Measurements from ENCODE around the gene ACTG1.

ACTG1 gene

DNA sequence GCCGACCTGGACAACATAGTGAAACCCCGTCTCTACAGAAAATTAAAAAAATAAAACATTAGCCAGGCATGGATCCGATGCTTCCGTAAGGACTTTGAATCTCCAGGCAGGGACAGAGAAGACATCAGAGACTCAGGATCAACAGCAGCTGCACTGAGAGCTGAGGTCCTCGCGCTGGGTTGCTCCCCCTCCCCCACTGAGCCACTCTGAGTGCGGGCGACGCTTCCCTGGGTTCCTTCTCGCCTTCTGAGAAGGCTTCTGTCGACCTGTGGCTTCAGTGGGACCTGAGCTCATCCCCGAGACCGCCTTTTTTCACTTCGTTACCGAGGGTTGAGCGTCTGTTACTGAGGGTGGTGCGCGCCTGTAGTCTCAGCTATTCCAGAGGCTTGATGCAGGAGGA is 20.4 kb downstream of the ACTG1 start:
- no peak for DNase-seq

DNA sequence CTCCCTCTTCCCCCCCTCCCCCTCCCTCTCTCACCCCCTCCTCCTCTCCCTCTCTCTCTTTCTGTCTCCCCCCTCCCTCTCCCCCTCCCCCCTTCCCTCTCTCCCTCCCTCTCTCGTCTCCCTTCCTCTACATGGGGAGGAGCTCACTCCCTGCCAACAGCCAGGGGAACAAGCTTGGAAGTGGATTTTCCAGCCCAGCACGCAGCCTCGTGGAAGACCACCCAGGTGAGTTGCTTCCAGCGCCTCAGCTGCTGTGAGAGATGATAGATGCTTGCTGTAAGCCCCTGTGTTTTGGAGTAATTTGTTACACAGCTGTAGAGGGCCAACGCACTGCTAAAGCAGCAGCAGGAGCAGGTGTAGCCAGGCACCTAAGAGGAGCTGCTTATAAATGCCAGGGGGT is 20.8 kb downstream of the ACTG1 start:
- no peak for DNase-seq

DNA sequence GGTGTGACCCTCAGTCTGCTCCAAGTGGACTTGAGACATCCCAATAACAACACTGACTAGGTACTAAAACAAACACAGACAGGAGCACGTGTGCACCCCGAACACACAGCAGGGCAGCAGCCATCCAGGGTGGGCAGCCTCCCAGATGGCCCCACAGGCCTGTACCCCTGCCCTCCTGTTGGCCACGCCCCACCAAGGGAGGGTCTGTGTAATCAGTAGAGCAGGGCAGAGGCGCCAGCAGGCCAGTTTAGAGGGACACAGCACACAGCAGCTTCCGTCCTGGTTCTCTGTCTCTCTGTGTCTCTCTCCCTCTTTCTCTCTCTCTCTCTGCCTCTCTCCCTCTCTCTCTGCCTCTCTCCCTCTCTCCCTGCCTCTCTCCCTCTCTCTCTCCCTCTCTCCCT is 21.4 kb downstream of the ACTG1 start:
- no peak for DNase-seq

- no peak for DNase-seq
Observed at GRCh38 chr17:81489998-81490992, 22.3 kb downstream of the ACTG1 start.

- no peak for DNase-seq
Observed at GRCh38 chr17:81489012-81489997, 23.3 kb downstream of the ACTG1 start.

GRCh38 chr17:81488276-81488860 is 24.2 kb downstream of the ACTG1 start:
- DNase-seq: peak; percentile 30

- DNase-seq: peak; percentile 88
Observed at GRCh38 chr17:81487487-81488275, 24.9 kb downstream of the ACTG1 start.

GRCh38 chr17:81487089-81487486 is 25.5 kb downstream of the ACTG1 start:
- DNase-seq: no peak

GRCh38 chr17:81486199-81486810 is 26.3 kb downstream of the ACTG1 start:
- no peak for DNase-seq

- DNase-seq: peak; percentile 93
Observed at GRCh38 chr17:81484195-81484979, 28.2 kb downstream of the ACTG1 start.

- no peak for DNase-seq
Observed at GRCh38 chr17:81483862-81484194, 28.8 kb downstream of the ACTG1 start.

- DNase-seq: no peak
Observed at GRCh38 chr17:81483085-81483861, 29.3 kb downstream of the ACTG1 start.

DNA sequence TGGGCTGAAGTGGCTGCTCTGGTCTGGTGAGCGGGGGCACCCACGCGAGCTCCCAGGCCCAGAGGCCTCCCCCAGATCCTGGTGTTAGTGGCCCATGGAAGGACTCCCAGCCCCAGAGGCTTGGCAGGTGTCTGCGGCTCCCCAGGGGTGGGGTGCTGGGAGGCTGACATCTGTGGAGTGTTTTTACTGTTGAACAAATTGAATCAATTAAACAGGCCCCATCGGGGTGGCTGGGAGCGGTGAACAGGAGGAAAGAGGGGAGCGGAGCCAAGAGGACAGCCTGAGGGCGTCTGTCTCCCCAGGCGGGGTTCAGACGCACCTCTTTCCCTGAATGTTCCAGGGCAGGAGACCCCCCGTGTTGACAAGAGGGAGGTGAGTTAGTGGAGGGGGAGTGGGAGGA is 29.9 kb downstream of the ACTG1 start:
- no peak for DNase-seq

- no peak for DNase-seq
Observed at GRCh38 chr17:81481815-81482505, 30.6 kb downstream of the ACTG1 start.

DNA sequence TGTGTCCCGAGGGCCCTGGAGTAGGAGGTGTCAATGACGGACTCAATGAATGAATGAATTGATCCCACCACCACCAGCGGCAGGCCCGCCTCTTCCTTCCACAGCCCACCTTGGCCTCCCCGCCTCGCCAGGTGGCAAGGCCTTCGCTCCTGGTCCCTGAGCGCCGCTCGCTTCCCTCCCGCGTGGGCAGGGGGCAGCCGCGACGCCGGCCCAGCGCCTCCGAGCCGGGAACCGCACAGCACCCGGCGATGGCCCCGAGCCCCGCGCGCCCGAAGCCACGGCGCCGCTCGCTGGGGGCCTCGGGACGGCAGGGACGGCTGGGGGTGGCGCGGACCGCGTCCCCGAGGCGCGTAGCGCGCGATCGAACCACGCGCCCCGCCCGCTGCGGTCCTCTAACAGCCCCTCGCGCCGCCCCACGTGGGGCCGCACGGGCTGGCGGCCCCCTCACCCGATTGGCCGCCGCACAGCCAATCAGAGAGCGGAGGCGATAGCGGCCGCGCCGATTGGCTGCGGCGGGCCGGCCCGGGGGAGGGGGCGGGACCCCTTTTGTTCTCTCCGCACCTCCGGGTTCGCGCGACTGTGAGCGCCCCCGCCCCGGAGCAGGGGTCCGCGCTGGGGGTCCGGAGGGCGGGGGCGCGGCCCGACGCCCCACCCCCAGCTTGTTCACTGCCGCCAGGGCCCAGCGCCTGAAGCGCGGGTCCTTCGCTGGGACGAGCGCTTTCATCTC is 31.4 kb downstream of the ACTG1 start:
- DNase-seq: peak; percentile 67

- DNase-seq: no peak
Observed at GRCh38 chr17:81480140-81481072, 32.2 kb downstream of the ACTG1 start.

All from stimulated activated CD4-positive, alpha-beta T cell treated with anti-CD3 and anti-CD28 coated beads, Interleukin-15, amount 100 ng/mL, for 24 hours (primary cell).